DMS79 (cell line): Measurements from ENCODE around the gene TIMP2.
"Not testable (repeated sequence)": the region's sequence is repeated elsewhere in the genome, so short reads cannot be mapped to it uniquely, and the experiment has no call there.

Source experiments
- DNase-seq: peaks from one replicate; lab custom pipeline; 2025; lab: John Stamatoyannopoulos, UW

Gene TIMP2

DNA sequence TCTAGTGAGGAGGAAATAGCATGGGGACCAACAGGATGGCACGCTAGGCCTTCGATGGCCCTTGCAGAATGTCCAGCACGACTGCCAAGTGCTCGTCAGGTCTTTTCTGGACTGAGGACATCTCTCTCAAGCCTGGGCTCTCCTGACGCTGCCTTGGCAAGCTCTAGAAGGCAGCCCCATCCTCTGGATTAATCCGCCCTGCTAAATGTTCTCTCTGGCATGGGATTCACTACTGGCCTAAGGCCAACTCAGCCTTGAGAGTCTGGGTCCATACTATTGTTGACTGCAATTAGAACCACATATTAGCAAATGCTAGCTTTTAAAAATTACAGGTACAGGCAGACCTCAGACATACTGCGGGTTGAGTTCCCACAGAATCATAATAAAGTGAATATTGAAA is 19.6 kb downstream of the TIMP2 start:
- DNase-seq: no peak

DNA sequence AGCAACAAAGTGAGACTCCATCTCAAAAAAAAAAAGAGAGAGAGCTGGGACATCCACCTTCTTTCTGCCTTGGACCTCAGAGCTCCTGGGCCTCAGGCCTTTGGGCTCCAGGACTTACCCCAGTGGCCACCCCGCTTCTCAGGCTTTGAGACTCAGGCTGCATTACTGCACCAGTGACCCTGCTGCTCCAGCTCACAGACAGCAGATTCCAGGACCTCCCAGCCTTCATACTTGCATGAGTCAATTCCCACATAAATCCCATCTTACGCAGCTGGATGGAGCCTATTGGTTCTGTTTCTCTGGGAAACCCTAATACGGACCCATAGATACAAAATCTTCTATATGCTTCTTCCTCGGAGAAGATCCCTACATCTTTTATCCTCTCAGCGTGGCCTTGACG is 20.1 kb downstream of the TIMP2 start:
- no peak for DNase-seq

DNA sequence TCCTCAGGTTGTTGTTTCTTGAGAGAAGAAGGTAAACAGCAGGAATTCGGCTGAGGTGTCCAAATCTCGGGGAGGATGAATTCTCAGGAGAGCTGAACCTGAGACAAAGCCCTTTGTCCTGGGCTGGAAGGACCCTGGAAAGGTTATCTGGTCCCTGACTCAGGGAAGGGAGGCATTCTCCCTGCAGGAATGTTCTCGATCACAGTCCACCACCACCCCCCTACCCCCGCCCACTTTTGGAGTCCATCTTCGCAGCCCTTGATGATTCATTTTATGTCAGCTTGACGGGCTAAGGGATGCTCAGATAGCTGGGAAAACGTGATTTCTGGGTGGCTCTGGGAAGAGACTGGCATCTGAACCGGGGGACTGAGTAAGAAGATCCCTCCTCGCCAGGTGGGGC is 20.8 kb downstream of the TIMP2 start:
- no peak for DNase-seq

- DNase-seq: no peak
These were observed 21.9 kb downstream of the TIMP2 start, which contains the start of gene CEP295NL for GRCh38 chr17:78903101-78903779. CEP295NL (minus strand) TSS chr17:78903201; CDS start chr17:78901828, 1,373 bp downstream.

DNA sequence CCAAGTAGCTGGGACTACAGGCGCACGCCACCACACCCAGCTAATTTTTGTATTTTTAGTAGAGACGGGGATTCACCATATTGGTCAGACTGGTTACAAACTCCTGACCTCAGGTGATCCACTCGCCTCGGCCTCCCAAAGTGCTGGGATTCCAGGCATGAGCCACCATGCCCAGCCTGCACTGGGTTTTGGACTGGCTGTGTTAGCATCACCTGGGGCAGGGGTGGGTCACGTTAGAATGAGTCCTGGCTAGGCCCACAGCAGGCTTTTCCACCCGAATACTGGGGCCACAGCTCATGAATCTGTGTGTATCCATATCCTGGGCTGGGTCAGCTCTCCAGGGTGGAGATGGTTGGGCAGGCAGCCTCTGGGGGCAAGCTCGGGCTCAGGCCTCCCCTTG is 23.0 kb downstream of the TIMP2 start:
- not testable (repeated sequence) for DNase-seq

DNA sequence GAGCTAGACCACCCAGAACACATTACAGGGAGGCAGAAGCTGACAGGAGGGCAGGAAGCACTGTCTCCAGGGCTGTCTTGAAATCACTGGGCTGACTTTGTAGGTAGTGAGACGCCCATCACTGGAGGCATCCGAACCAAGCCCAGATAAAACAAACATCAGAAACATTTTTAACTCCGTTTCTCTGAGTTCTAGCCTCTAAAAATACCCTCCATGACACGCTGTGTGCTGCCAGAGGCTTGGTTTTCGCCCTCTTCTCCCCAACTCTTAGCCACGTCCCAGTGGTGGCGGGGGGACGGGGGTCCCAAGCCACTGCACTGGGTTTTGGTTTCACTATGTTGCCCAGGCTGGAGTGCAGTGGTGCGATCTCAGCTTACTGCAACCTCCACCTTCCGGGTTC is 23.4 kb downstream of the TIMP2 start:
- no peak for DNase-seq

DNA sequence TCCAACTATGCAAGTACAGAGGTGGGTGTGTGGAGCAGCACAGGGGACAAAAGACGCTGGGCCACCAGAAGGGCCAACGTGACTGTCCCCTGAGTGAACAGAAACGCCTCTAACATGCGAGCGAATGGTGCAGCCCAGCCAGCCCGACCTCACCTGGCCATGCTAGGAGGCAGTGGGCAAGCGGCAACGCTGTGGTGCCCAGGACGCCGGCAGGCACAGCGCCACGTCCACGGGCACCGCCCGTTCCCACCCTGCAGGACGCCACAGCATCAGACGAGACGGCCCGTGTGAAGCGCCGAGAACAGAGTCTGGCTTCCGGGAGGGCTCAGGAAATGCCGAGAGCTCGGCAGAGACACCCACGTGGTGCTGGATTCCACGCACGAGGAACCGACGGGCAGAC is 24.4 kb downstream of the TIMP2 start:
- no peak for DNase-seq

GRCh38 chr17:78899361-78900260 is 25.6 kb downstream of the TIMP2 start:
- DNase-seq: no peak

GRCh38 chr17:78898947-78899346 is 26.2 kb downstream of the TIMP2 start:
- DNase-seq: no peak

- no peak for DNase-seq
These were observed 26.9 kb downstream of the TIMP2 start for GRCh38 chr17:78898075-78898836.

DNA sequence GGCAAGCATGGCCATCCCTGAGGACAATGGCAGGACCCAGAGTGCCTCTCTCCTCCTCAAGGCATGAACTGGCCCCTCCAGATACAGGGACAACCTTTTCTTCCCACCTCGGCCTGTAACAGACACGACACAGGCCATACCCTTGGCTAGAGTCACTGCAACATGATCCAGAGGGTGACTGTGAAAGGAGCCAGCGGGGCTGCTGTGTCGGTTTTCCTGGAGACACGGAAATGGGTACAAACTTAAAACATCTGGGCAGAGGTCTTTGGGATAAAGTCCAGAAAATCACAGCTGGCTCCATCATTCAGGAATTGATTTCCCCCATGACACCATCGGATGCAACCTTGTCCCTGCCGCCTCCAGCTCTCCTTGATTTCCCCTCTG is 27.5 kb downstream of the TIMP2 start:
- no peak for DNase-seq

GRCh38 chr17:78896834-78897663 is 28.1 kb downstream of the TIMP2 start:
- no peak for DNase-seq

DNA sequence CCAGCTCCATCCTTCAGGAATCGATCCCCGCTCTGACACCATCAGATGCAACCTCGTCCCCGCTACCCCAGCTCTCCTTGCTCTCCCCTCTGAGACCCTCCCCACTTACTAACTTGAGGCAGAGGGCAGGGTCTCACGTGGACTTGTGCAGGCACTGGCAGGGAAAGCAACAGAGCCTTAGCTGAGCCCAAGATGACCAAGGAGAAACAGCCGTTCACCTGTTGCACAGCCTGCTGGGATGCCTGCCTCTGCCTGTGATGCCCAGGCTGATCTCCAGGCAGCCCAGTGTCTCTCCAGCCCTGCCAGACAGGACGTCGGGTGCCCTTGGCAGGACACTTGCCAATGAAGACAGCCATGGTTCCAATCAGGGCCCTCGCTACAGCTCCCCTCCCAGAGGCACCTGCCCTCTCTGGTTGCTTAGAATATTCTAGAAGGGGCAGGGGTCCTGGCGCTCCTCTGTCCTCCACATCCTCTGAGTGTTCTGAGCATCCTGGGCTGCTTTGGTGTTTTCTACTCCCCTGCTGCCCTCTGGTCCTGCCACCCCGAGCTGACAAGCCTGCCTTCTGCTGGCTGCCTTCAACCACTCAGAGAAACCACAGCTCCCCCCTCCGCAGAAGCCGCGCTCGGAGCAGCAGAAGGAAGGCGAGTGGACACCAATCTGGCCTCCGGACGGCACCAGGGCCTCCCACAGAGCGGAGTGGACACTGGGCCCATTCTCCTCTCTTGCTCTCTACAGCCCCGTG is 28.9 kb downstream of the TIMP2 start:
- DNase-seq: no peak

DNA sequence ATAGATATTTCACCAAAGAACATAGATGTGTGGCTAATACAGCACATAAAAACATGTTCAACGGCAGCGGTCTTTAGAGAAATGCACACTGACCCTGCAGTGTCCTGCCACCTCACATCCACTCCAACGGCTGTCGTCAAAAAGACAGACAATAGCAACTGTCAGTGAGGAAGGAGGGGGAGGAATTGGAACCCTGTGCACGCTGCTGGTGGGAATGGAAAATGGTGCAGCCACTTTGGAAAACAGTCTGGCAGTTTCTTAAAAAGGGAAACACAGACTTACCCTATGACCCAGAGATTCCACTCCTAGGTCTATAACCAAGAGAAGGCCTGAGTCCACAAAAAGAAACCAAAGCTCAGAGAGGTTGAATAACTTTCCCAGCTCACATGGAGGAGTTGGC is 29.9 kb downstream of the TIMP2 start:
- no peak for DNase-seq

- no peak for DNase-seq
These were observed 31.5 kb downstream of the TIMP2 start for GRCh38 chr17:78893684-78894083.

- DNase-seq: no peak
These were observed 32.2 kb downstream of the TIMP2 start for GRCh38 chr17:78892936-78893379.

- no peak for DNase-seq
These were observed 32.7 kb downstream of the TIMP2 start for GRCh38 chr17:78892520-78892919.

- DNase-seq: no peak
These were observed 33.1 kb downstream of the TIMP2 start for GRCh38 chr17:78892062-78892456.

GRCh38 chr17:78891406-78892061 is 33.7 kb downstream of the TIMP2 start:
- peak; percentile 47 for DNase-seq

DNA sequence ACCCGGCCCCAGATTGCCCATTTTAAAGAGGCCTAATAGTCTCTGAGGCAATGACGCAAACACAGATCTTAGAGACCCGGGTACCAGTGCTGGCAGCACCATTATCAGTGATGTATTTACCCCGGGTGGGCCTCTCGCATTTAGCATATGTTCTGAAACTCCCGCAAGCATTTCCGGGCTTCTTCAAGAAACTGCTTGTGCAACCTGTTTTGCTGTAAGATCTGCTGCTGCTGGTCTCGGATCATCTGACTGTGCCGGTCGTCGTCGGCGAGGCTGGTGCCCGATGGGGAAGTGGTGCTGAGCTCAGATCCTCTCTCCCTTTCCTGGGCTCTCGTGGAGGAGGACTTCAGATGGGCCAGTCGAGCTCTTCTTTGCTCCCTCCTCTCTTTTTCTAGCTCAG is 34.7 kb downstream of the TIMP2 start:
- no peak for DNase-seq
